GM19468 (cell line): Measurements from ENCODE around the gene KLRB1.
"Not testable (repeated sequence)": the region's sequence is repeated elsewhere in the genome, so short reads cannot be mapped to it uniquely, and the experiment has no call there.

Source experiments
- ATAC-seq: cut with Tn5 transposase; IDR thresholded peaks from one replicate; pipeline ENCODE4 v1.9.1; 2021; ENCODE audit warnings: mild to moderate bottlenecking, moderate library complexity, moderate number of reproducible peaks; ENCODE audit not compliant: unreplicated experiment; ENCODE audit errors: extremely low read depth

The KLRB1 gene

DNA sequence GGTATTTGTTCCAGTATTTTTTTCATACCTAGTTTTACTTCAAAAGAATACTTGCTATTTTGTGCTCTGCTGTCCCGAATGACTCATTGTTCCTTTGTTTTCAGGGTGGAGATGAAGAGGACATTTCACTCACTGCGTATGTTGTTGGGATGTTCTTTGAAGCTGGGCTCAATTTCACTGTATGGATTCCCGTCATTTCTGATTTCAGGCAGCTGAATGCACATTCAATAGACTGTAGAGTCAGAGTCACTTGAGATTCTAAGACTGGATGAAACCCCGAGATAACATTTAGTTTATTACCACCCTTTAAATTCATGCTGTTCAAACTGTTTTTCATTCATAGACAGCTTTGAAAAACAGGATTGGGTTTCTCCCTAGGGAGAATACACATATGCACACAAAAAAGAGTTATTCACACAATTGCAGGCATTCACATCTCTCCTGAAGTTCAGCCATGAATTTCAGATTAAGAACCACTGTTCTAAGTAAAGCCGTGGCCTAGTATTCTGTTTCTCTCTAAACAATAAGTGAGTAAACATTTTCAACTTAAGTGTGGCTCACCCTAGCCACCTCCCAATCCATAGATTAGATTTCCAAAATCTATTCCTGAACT lies 44.8 kb downstream of the KLRB1 start:
- not testable (repeated sequence) for ATAC-seq

GRCh38 chr12:9545489-9545888 lies 62.2 kb downstream of the KLRB1 start:
- ATAC-seq: not testable (repeated sequence)
